NCI-H2196 treated with DMSO at 0.1 percent for 48 hours (cell line): ENCODE data around the gene SLC30A1.
"Not testable (repeated sequence)": the region's sequence is repeated elsewhere in the genome, so short reads cannot be mapped to it uniquely, and the experiment has no call there.

ENCODE experiments used
- DNase-seq: peaks from one replicate; lab custom pipeline; 2025; ENCODE audit not compliant: unreplicated experiment; lab: John Stamatoyannopoulos, UW

The SLC30A1 gene

GRCh38 chr1:211587123-211587522 lies 8.2 kb upstream of the SLC30A1 start:
- no peak for DNase-seq

GRCh38 chr1:211586538-211586937 lies 7.6 kb upstream of the SLC30A1 start:
- DNase-seq, result no peak

- no peak for DNase-seq
Observed at GRCh38 chr1:211583011-211583992, 4.3 kb upstream of the SLC30A1 start.

GRCh38 chr1:211581526-211581925 lies 2.6 kb upstream of the SLC30A1 start:
- no peak for DNase-seq

GRCh38 chr1:211580303-211580687 lies 1.3 kb upstream of the SLC30A1 start:
- DNase-seq, result no peak

- peak; percentile 77 for DNase-seq
Observed at GRCh38 chr1:211579440-211580302, 710 bp upstream of the SLC30A1 start.

GRCh38 chr1:211577819-211578639 lies 932 bp downstream of the SLC30A1 start:
- DNase-seq, result peak; percentile 65

- DNase-seq, result no peak
Observed at GRCh38 chr1:211577277-211577818, 1.6 kb downstream of the SLC30A1 start.

- DNase-seq, result no peak
Observed at GRCh38 chr1:211576717-211577116, 2.2 kb downstream of the SLC30A1 start.

GRCh38 chr1:211574705-211575104 lies 4.3 kb downstream of the SLC30A1 start:
- DNase-seq, result no peak

GRCh38 chr1:211571998-211572397 lies 7.0 kb downstream of the SLC30A1 start:
- no peak for DNase-seq

GRCh38 chr1:211570378-211570777 lies 8.6 kb downstream of the SLC30A1 start:
- not testable (repeated sequence) for DNase-seq

GRCh38 chr1:211566431-211567025 lies 12.4 kb downstream of the SLC30A1 start:
- DNase-seq, result no peak

GRCh38 chr1:211564084-211564483 lies 14.9 kb downstream of the SLC30A1 start:
- DNase-seq, result no peak

GRCh38 chr1:211559222-211560010 lies 19.5 kb downstream of the SLC30A1 start:
- no peak for DNase-seq

- no peak for DNase-seq
Observed at GRCh38 chr1:211557894-211558625, 20.9 kb downstream of the SLC30A1 start.

- no peak for DNase-seq
Observed at GRCh38 chr1:211553549-211553948, 25.4 kb downstream of the SLC30A1 start.

- DNase-seq, result no peak
Observed at GRCh38 chr1:211551638-211552460, 27.1 kb downstream of the SLC30A1 start.
